GM23338 (cell line): Measurements from ENCODE around the gene IL1R1.

ENCODE experiments used
- CREB1 ChIP-seq: fragments of 250-450 bp; sonication (Bioruptor Pico); IDR thresholded peaks from 2 replicates; pipeline ENCODE4 v1.5.0; 2020; ENCODE audit warnings: low read depth, mild to moderate bottlenecking, moderate library complexity
- CTCF ChIP-seq, 2 experiments: fragments of 200-600 bp in 1 of 2; sonication (generic) in 1 of 2; conservative IDR thresholded peaks; 2 replicates each; pipeline versions ENCODE4 v1.5.1 to v1.6.1; 2016 to 2017; ENCODE audit warnings: antibody characterized with exemption in 2 of 2, low read depth in 2 of 2, mild to moderate bottlenecking in 2 of 2, moderate library complexity in 1 of 2
- ETS1 ChIP-seq: IDR thresholded peaks from 2 replicates; pipeline ENCODE4 v1.6.1; 2016; ENCODE audit warnings: antibody characterized with exemption
- EZH2 ChIP-seq: fragments of 200-600 bp; sonication (generic); IDR thresholded peaks from one replicate; pipeline ENCODE4 v1.8.0; 2017; ENCODE audit warnings: antibody characterized with exemption, mild to moderate bottlenecking, low read depth; ENCODE audit not compliant: unreplicated experiment
- EZH2phosphoT487 ChIP-seq: fragments of 200-600 bp; sonication (generic); IDR thresholded peaks from one replicate; pipeline ENCODE4 v1.8.1; 2018; ENCODE audit warnings: antibody characterized with exemption; ENCODE audit not compliant: unreplicated experiment
- JUNB ChIP-seq: IDR thresholded peaks from one replicate; pipeline ENCODE4 v1.6.1; 2016; ENCODE audit warnings: antibody characterized with exemption; ENCODE audit not compliant: unreplicated experiment
- NANOG ChIP-seq: IDR thresholded peaks from 2 replicates; pipeline ENCODE4 v1.6.1; 2016; ENCODE audit warnings: antibody characterized with exemption, borderline replicate concordance
- POLR2AphosphoS5 ChIP-seq: IDR thresholded peaks from 2 replicates; pipeline ENCODE4 v1.6.1; 2016; ENCODE audit warnings: antibody characterized with exemption, low read depth
- STAT1 ChIP-seq: IDR thresholded peaks from one replicate; pipeline ENCODE4 v1.6.1; 2016; ENCODE audit warnings: antibody characterized with exemption; ENCODE audit not compliant: unreplicated experiment
- ZNF114 ChIP-seq: fragments of 250-450 bp; sonication (Bioruptor Pico); IDR thresholded peaks from 2 replicates; pipeline ENCODE4 v1.5.0; 2020; ENCODE audit warnings: mild to moderate bottlenecking, moderate library complexity
- ZNF331 ChIP-seq: fragments of 250-450 bp; sonication (Bioruptor Pico); IDR thresholded peaks from 2 replicates; pipeline ENCODE4 v1.5.0; 2020; ENCODE audit warnings: low read depth, mild to moderate bottlenecking, moderate library complexity
- ZNF462 ChIP-seq: fragments of 250-450 bp; sonication (Bioruptor Pico); IDR thresholded peaks from 2 replicates; pipeline ENCODE4 v1.5.0; 2020; ENCODE audit warnings: mild to moderate bottlenecking, moderate library complexity
- TF ChIP-seq, protein P1 (sequence below): IDR thresholded peaks from one replicate; pipeline ENCODE4 v1.6.1; 2018; ENCODE audit warnings: antibody characterized with exemption; ENCODE audit not compliant: unreplicated experiment

DNA sequence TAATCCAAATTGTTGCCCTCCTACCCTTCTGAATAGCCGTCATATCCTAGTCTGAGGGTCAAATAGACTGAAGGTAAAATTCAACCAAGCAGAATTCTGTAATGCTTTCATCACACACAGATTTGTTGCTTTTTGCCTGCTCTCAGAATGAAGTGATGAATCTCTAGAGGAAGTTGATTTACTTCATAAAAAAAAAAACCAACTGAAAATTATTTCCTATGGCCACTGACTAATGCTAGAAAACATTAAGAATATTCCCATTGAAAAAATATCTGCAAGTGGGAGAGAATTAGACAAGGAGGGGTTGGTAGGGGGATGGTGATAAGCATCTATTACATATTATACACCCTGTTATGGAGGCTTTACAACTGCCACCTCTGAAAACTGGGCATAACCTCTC, 42.0 kb downstream of the IL1R1 start:
- TF ChIP-seq CTCF (conservative IDR thresholded peaks at IDR 0.05; ENCODE audit: low read depth in 2 of 2) (no peak), EZH2 (no peak), POLR2AphosphoS5 (no peak), ETS1 (no peak), ZNF114 (CRISPR knock-in tag) (no peak), EZH2phosphoT487 (no peak), CREB1 (no peak), STAT1 (no peak), ZNF331 (CRISPR knock-in tag) (no peak), ZNF462 (CRISPR knock-in tag) (no peak), NANOG (no peak), JUNB (no peak)
- TF ChIP-seq, protein P1, sequence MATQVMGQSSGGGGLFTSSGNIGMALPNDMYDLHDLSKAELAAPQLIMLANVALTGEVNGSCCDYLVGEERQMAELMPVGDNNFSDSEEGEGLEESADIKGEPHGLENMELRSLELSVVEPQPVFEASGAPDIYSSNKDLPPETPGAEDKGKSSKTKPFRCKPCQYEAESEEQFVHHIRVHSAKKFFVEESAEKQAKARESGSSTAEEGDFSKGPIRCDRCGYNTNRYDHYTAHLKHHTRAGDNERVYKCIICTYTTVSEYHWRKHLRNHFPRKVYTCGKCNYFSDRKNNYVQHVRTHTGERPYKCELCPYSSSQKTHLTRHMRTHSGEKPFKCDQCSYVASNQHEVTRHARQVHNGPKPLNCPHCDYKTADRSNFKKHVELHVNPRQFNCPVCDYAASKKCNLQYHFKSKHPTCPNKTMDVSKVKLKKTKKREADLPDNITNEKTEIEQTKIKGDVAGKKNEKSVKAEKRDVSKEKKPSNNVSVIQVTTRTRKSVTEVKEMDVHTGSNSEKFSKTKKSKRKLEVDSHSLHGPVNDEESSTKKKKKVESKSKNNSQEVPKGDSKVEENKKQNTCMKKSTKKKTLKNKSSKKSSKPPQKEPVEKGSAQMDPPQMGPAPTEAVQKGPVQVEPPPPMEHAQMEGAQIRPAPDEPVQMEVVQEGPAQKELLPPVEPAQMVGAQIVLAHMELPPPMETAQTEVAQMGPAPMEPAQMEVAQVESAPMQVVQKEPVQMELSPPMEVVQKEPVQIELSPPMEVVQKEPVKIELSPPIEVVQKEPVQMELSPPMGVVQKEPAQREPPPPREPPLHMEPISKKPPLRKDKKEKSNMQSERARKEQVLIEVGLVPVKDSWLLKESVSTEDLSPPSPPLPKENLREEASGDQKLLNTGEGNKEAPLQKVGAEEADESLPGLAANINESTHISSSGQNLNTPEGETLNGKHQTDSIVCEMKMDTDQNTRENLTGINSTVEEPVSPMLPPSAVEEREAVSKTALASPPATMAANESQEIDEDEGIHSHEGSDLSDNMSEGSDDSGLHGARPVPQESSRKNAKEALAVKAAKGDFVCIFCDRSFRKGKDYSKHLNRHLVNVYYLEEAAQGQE = no peak
